Suppressor macrophage treated with lipopolysaccharide for 4 hours (primary cell): ENCODE results near the gene FGD4.
"Not testable (repeated sequence)": the region's sequence is repeated elsewhere in the genome, so short reads cannot be mapped to it uniquely, and the experiment has no call there.

Experiments used
- DNase-seq: peaks from one replicate; pipeline ENCODE4 v3.0.0-alpha.2; 2020

Gene FGD4

DNA sequence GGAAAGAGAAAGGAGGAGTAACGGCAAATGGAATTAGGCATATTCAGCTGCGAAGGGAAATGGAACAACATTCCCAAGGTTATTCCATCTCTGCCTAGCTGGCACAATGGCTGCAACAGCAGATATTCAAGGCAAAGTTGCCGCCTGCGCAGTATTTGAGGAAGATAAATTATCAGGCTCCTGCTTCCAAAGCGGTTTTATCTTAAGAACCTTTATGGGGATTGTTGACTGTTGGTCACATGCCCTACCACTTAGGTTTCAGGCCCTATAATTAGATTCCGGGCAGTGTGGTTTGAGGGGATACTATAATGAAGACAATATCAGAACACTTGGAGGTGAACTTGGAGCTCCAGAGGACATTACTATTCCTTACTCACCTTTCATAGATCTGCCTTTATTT lies 99.7 kb downstream of the FGD4 start:
- no peak for DNase-seq

DNA sequence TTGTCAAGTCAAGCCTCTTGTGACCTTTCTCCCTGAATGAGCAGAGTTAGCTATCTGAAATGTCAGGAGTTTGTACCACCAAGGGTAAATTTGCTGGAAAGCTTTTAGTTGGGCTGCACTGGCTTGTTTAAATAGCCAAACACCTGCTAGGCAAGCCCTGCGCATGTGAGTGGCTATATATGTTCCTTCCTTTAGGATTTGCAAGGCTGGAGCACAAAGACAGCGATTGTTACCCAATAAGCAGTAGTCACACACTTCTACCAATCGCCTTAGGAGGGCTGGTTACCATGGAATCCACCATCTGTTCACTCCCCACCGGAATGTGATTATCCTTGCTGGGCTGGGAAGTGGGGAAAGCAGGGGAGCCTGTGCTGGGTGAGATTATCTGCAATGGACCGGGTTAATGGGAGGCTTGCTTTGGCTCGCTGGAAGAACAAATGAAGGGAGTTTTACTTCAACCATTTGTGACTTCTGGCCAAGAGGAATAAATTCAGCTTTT lies 102.5 kb downstream of the FGD4 start:
- DNase-seq = no peak

DNA sequence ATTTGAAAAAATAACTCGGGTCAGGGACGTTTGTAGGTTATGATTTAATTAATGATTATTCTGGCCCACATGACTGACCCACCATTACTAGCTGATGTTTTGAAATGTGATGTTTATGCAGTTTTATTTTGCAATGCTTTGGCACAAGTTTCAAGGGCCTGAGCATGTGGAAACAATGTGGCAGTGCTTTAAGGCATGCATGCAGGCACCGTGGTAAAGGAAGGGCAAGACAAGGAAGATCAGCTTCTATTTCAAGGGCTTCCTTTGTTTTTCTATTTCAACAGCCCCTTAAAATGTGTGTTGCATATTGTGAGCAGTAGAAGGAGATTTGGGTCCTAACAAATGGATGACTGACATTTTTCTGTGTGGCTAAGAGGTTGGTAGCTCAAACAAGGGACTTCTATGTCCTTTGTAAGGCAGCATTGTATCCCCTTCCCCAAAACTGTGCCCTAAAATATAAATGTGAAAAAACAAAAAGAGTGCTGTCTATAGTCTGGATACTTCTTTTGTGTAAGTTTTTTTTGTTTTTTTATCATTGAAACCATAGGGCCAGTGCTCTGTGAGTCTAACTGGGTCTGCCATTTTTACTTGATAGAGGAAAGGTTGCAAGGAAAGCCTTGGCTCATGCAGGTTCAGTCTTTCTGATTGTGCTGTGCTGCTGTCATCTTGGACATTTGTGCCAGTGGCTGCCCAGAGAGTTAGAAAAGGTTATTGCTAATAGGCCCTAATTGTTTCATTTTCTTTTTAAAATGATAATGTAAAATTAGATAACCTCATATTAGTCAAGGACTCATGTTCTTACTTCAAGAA lies 103.5 kb downstream of the FGD4 start:
- no peak for DNase-seq

DNA sequence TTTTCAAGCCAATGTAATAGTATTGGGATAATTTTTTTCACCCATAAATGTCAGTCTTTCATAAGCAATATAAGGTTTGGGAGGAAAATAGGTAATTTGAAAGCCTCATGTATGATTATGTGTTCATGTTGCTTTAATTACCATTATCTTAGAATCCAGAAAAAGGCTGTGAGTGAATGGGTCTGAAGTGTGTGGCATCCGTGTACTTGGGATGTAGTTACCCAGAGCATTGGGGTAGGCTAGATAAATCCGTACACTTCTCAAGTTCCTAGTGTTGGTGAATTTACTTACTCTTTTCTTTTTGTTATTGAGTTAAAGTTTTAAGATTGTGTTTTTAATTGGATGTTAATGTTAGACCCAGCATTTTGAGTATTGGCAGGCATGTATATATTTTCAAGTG lies 104.4 kb downstream of the FGD4 start:
- DNase-seq = no peak

DNA sequence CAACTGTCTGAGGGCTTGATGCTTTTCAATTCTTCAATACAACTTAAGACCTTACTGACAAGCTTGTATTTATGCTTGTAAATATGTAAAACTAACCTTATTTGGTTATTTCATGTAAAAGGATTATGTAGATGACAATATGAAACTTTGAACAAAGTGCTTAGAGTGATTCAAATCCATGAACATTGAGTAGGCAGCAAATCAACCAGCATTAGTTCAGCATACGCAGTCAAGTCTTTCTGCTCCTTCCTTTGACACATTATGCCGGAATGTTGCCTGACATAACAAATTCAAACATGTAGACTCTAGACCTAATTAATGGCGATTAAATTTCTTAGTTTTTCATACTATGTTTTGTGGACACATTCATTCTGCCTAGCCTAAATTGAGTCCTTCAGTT lies 105.2 kb downstream of the FGD4 start:
- no peak for DNase-seq

DNA sequence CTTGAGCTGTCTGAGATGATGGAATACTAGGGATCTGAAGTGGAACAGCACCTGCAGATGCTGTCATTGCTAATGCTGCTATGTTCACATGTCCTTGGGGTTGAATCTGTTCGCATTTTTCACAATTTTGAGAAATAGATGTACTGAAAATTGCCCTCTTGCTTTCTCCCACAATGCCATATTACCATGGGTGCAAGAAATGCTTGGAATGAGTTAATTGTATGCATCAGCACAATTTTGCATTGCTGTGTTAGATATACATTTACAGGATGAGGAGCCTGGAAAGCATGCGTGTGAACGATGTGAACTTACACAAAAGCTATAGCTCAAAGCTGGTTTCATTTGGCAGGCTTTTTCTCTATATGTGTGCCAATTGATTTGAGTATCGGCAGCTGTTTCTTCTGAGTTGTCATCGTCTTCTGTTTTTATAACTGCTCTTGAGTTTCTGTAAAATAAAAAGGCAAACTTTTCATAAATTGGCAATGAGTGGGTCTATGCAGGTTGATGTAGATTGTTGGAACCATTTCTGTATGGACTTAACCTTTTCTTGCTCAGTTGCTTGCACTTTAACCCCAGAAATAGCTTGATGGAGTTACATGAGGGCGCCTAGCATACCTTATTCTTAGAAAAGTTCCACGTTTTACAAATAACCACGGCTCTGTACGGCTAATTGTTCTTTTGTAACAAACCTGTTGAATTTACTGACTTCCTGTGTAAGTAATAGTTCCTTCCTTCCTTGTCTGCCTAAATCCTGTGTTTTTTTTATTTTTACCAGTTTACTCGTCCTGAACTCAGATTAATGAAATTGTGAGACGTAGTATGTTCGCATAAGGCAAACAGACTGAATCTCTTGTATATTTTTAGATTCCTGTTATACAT lies 105.9 kb downstream of the FGD4 start:
- DNase-seq = no peak

DNA sequence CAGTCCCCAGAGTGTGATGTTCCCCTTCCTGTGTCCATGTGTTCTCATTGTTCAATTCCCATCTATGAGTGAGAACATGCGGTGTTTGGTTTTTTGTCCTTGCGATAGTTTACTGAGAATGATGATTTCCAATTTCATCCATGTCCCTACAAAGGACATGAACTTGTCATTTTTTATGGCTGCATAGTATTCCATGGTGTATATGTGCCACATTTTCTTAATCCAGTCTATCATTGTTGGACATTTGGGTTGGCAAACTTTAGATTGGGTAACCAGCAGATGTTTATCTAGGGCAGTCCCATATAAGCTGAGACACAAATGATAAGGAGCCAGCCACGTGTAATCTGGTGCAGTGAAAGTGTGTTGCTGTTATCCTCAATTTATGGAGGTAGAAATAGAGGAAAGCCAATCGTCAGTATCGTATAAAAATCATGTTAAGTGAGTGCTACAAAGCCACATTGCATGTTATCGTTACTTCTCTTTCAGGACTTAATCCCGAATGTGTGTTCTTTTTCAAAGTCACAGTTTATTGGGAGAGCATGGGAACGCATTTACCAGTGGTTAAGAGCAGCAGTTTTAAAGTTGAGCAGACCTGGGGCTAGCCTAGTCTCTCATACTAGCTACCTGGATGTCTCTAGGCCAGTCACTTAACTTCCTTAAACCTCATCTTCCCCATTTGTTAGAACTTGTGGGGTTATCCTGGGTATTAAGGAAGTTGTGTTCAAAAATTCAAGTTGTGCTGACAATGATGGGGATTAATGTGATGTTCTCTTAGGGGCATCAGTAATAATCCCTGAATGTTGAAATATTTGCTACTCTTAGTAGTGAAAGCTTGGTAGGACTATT lies 108.0 kb downstream of the FGD4 start:
- DNase-seq = not testable (repeated sequence)

DNA sequence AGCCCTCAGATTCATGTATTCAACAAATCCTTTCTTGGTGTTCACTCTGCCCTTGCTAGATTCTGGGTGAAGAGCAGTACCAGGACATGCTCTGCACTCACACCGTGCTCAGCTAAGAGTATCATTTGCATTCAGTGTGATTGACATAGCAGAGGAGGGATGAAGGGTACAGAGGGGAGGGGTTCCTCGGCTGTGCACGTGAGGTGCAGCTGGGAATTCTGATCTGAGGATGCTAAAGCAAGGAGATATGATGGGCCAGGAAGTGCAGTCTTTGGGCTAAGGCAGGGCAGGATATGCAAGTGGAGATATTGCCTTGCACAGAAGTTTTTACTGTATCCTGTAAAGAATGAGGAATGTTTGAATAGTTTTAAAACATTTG lies 108.6 kb downstream of the FGD4 start:
- DNase-seq = no peak

DNA sequence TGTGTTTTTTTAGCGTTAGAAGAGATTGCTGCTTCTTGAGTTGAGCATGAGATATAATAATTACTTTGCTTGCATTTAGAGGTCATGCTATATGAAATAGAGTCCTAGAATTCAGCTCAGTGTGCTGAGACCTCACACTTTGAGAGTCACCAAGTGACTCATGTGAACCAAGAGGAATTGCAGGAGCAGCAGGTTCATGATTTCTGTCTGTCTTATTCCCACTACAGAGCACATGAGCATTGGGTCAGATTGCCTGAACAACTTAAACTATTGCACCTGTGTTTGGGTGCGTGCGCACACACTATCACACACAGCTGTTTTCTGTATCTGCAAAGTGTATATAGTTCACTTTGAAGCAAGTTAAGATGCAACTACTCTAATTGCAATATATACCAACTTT lies 109.3 kb downstream of the FGD4 start:
- peak; percentile 18 for DNase-seq

DNA sequence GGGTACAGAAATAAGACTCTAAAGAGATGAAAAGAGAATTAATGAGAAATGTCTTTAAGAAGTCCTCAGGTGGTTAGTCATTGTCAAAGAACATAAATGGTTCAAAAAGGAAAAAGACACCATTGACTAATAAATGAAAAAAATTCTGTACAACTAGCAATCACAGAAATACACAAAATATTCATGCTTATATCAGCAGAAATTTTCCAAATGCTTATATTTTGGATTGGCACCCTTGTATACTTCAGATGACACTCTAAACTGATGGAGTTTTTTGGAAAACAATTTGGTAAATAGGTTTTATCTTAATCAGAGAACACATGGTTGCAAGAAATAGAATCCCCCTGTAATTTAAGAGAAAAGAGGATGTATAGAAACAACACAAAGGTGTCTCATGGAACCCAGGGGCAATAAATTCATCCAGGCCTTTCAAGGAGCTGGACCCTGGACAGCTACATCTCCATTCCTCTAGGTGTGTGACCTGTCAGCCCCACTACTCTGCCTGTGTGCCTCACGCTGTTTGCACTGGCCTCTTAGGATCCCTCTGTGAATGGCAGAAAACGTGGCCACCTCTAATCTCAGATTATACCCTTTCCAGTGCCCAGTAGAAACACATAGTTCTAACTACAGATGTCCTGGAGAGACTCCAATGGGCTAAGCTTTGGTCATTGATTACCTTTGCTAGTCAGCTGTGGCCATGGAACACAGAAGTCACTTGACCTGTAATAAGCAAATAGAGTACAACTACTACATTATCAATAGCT lies 110.2 kb downstream of the FGD4 start:
- no peak for DNase-seq

DNA sequence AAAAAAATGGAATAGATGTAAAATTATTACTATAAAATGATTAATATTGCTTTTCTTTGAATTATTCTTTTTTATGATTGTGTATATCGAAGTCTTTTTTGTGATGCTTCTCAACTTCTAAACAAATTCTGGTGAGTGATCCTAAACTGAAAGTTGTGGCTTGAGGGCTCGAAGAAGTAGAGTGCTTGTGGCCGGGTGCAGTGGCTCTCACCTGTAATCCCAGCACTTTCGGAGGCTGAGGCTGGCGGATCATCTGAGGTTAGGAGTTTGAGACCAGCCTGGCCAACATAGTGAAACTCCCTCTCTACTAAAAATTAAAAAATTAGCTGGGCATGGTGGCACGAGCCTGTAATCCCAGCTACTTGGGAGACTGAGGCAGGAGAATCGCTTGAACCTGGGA lies 112.6 kb downstream of the FGD4 start:
- DNase-seq = not testable (repeated sequence)

DNA sequence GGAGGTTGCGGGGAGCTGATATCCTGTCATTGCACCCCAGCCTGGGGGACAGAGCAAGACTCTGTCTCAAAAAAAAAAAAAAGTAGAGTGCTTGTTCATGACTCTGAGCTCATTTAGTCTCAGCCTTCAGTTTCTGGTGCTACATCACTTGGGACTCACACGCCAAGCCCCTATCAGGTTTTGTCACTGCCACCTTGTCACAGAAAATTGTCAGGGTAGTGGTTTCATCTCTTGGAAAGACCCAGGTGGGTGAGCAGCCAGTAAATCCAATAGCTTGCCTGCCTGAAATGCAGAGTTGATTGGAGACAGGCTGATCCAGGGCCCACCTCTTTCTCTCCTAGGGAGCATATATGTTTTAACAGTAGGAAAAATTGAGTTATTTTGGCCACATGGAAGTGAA lies 113.0 kb downstream of the FGD4 start:
- no peak for DNase-seq

DNA sequence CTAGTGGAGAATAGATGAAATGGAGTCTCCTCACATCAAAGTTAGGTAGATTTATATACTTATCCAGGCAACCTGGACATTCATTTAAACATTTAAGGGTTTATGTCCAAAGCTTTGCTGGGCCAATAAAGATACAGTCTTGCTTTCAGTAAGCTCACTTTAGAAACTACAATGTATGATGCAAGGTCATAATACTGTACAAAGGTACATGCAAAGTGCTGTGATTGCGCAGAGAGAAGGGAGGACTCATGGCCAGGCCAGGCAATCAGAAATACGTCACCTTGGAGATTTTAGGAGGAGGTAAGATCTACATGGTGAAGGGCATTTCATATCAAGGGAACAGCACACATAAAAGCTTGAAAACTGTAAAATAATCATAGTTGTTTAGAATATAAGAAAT lies 113.6 kb downstream of the FGD4 start:
- DNase-seq = no peak

DNA sequence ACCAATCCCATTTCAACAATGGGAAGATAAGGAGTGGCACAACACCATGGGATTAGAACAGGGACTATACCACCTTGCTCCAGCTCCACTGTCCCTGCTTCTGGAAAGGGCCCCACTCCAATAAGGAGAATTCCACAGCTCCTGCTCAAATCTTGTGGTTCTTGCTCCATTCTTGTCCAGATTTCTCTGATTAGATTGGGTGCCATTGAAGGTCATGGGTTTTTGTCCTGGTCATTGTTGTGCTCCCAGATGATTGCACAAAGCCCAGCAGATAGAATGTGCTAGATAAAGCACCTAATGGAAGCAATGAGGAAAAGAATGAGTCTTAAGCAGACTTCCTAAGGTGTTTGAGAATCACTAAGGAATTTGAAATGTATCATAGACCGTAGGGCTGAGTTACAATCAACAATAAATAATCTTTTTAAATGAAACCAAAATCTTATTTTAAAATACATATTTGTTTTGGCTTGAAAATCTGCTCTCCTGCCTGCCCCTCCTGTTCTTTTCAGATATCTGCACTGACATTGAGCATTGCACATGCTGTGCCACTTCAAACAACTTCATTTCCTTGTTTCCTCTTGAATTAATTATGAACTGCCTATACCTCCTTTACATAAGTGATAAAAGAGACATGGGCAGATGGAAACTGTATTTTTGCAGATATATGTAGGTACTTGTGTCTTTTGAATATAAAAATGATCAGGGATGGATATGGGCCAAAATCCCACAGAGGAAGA lies 115.9 kb downstream of the FGD4 start:
- no peak for DNase-seq

DNA sequence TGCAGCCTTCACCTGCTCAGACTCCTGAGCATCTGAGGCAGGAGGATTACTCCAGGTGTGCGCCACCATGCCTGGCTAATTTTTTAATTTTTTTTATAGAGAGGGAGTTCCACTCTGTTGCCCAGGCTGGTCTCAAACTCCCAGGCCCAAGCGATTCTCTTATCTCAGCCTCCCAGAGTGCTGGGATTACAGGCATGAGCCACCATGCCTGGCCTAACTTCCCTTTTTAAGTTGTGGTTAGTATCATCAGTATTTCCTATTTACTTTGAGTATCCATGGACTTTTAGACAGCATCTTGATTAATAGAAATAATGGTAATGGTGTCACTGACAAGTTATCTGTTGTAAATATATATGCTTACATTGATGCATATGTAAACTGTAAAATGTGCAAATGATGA lies 116.9 kb downstream of the FGD4 start:
- peak; percentile 56 for DNase-seq

DNA sequence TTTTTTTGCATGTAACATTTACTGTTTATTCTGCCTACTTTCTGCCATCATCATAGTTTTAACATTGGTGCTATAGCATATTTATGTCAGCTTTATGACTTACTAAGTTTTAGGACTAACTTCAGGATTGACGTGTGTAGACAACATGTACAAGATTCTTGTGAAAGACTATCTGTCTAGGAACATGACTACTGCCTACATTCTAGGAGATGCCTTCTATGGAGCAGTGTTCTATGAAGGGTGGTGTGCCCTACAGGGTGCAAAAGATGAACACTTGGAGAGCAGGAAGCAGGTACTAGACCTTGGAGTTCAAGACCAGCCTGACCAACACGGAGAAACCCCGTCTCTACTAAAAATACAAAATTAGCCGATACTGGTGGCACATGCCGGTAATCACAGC lies 118.6 kb downstream of the FGD4 start:
- DNase-seq = no peak

DNA sequence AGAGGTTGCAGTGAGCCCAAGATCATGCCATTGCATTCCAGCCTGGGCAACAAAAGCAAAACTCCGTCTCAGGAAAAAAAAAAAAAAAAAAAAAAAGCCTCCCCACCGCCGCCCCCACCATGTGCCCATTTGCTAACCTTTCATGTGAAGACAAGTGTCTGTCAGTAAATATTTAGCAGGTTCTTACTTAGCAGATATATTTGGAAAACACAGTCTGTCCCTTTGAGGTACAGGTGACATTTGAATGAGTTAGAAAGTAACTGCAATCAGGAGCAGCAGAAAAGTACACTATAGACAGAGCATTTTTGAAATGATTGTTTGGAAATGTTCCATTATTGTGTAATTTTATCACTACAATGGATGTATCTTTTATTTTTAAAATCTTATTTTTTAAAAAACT lies 119.7 kb downstream of the FGD4 start:
- no peak for DNase-seq

DNA sequence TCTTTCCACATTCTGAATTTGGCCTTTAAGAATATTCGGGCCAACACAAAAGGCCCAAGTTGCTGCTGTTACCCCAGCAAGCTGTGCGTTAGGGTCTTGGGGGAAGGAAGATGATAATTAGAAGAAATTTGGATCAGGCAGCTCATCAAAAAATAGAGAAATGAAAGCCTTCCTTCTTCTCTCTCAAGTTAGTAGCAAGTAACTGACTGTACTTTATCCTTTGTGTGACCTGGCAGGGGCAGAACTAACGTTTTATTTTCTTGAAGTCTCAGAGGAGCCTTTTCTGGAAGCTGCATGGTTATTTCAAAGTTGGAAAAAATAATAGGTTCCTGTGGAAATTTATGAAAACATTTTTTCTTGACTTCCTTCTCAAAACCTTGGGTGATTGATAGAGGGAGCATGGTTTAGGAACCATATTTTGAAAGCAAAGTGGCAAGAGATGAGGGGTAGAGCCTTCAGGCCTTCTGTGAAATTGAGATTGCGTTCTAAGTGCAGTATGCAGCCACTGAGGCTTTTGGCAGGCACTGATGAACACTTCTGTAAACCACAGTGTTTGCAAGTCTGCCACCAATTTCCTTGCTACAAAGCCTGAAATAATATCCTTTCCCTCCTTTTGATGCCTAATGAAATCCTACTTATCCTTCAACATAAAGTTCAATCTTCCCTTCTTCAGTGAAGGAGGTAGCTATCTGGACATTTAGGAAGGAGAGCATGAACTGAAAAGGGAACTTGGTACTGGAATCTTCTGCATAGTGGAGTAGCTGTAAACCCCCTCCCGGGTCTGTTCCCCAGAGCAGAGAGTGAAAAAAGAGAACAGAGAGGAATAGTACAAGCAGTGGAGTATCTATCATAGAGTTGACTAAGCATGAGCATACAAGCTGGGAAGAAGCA lies 123.2 kb downstream of the FGD4 start:
- DNase-seq = peak; percentile 74

DNA sequence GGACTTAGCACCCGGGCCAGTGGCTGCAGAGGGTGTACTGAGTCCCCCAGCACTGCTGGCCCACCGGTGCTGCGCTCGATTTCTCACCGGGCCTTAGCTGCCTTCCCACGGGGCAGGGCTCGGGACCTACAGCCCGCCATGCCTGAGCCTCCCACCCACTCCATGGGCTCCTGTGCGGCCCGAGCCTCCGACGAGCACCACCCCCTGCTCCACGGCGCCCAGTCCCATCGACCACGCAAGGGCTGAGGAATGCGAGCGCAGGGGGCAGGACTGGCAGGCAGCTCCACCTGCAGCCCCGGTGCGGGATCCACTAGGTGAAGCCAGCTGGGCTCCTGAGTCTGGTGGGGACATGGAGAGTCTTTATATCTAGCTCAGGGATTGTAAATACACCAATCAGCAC lies 126.4 kb downstream of the FGD4 start:
- not testable (repeated sequence) for DNase-seq

DNA sequence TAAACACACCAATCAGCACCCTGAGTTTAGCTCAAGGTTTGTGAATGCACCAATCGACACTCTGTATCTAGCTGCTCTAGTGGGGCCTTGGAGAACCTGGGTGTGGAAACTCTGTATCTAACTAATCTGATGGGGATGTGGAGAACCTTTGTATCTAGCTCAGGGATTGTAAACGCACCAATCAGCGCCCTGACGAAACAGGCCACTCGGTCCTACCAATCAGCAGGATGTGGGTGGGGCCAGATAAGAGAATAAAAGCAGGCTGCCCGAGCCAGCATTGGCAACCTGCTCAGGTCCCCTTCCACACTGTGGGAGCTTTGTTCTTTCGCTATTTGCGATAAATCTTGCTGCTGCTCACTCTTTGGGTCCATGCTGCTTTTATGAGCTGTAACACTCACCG lies 127.0 kb downstream of the FGD4 start:
- not testable (repeated sequence) for DNase-seq

DNA sequence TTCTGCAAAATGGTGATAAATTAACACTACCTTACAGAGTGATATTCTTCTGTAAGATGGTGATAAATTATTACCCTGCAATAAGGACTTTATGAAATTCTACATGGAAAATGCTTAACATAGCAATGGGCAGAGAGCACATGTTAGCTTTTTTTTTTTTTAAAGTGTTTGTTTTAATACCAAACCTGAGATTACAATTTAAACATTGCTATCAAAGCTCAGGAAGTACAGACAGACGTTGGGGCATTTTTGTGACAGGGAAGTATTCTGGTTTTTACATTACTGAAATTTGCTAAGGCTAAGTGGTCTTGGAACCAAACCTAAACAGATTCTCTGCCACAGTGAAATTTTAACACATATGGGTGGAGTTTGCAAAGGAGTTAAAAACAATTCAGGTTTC lies 133.1 kb downstream of the FGD4 start:
- DNase-seq = no peak
